Aorta (tissue), 5 donors: ENCODE results near the gene FTO. TPM values are rescaled to one million over a fixed set of nuclear protein-coding genes. Genes with fewer than 3 reads are reported as not detected.
"Not testable (repeated sequence)": the region's sequence is repeated elsewhere in the genome, so short reads cannot be mapped to it uniquely, and the experiment has no call there.

Source experiments
- ATAC-seq: fragments of 200-7000 bp; cut with Tn5 transposase; one replicate; pipeline ENCODE4 v1.9.1; 2022; ENCODE audit warnings: moderate library complexity; ENCODE audit not compliant: low FRiP score
- DNase-seq, 2 donors: peaks; one replicate each; pipeline ENCODE4 v3.0.0-alpha.2; 2020
- H3K27ac ChIP-seq, 2 donors: one replicate each; pipeline ENCODE4 v1.5.1; 2013; ENCODE audit warnings: low read length in 2 of 2, mild to moderate bottlenecking in 2 of 2, moderate library complexity in 2 of 2, control low read depth in 1 of 2, inconsistent platforms in 1 of 2, low read depth in 1 of 2
- H3K27me3 ChIP-seq, 2 donors: one replicate each; pipeline ENCODE4 v1.6.1; 2013; ENCODE audit warnings: control low read depth in 1 of 2, low read length in 1 of 2, mild to moderate bottlenecking in 1 of 2, moderate library complexity in 1 of 2; ENCODE audit not compliant: insufficient read depth in 2 of 2, control insufficient read depth in 1 of 2
- H3K36me3 ChIP-seq, 2 donors: one replicate each; pipeline ENCODE4 v1.6.1; 2013; ENCODE audit warnings: control low read depth in 1 of 2, low read length in 1 of 2, mild to moderate bottlenecking in 1 of 2; ENCODE audit not compliant: insufficient read depth in 2 of 2, control insufficient read depth in 1 of 2
- H3K4me1 ChIP-seq, 2 donors: one replicate each; pipeline ENCODE4 v1.6.1; 2013; ENCODE audit warnings: low read length in 2 of 2, control low read depth in 1 of 2, mild to moderate bottlenecking in 1 of 2, moderate library complexity in 1 of 2; ENCODE audit not compliant: insufficient read depth in 2 of 2, control insufficient read depth in 1 of 2
- H3K4me3 ChIP-seq, 2 donors: one replicate each; pipeline ENCODE4 v1.5.1; 2013; ENCODE audit warnings: low read length in 2 of 2, control low read depth in 1 of 2, mild to moderate bottlenecking in 1 of 2
- H3K9me3 ChIP-seq: one replicate; pipeline ENCODE4 v1.6.1; 2013; ENCODE audit warnings: mild to moderate bottlenecking, low read length; ENCODE audit not compliant: control insufficient read depth
- WGBS, 2 donors: extraction: QIAGEN DNeasy Blood & Tissue Kit; methylation state at CpG; one replicate each; pipeline ENCODE4 v1.1.7; 2013; 5-methylcytosine and 5-hydroxymethylcytosine counted together
- intact Hi-C, 2 donors: fragments of 100-400 bp; cut with DNase I; formaldehyde crosslinking; loops; one replicate each; pipeline versions ENCODE4 v1.14.2 to v1.15.0; 2022
- polyA plus RNA-seq, 2 donors: library from polyadenylated mRNA; stranded (reverse); fragments of 200-250 nt; gene quantifications; one replicate each; pipeline ENCODE4 v1.2.3, GENCODE V29; 2013
- total RNA-seq, 2 donors: library from RNA; stranded (reverse); fragmentation: NEBNext Ultra II Directional; extraction: Animal tissue kit (Norgen Biotek cat#: 25700); gene quantifications; one replicate each; pipeline ENCODE4 v1.2.1, GENCODE V29; 2021
- donor health status: healthy with polysubstance abuse.
- donor health status: Bipolar disorder and iron deficiency.
- donor health status: DM: no; HTN: no; CAD: no.
- donor health status: DM: no; HTN: no; CAD: no.
- donor health status: DM: yes; HTN: yes; CAD: no.

The FTO gene
- total and polyA plus RNA-seq, 4 donors, result 17.9 to 97.7 (median 55.6) TPM

GRCh38 chr16:53693320-53693719 lies 10.6 kb upstream of the FTO start:
- ATAC-seq, result no peak
- 83 to 93% methylated on average over 5 of the region's 5 CpGs for WGBS, 2 donors

GRCh38 chr16:53695070-53695469 lies 8.9 kb upstream of the FTO start:
- no peak overlapping the region for H3K27ac ChIP-seq
- peaks cover 0 to 2% of the 10 kb centered on the region in 2 donors for H3K36me3 ChIP-seq
- H3K4me3 ChIP-seq, result no peak overlapping the region
- H3K4me1 ChIP-seq, result no peaks in the 10 kb centered on the region
- no peaks in the 10 kb centered on the region for H3K9me3 ChIP-seq
- intact Hi-C loops, result no loop called here
- DNase-seq (no peak), ATAC-seq (no peak)
- 86 to 91% methylated on average over 1 of the region's 1 CpG for WGBS, 2 donors
- H3K27me3 ChIP-seq, result no peaks in the 10 kb centered on the region

More at GRCh38 chr16:53693320-53693719, 10.6 kb upstream of the FTO start:
- DNase-seq, result no peak
- no peak overlapping the region for H3K4me3 ChIP-seq
- H3K27me3 ChIP-seq, result no peaks in the 10 kb centered on the region
- intact Hi-C loops, result no loop called here
- H3K27ac ChIP-seq, result no peak overlapping the region
- H3K36me3 ChIP-seq, result peaks cover 0 to 2% of the 10 kb centered on the region in 2 donors
- H3K4me1 ChIP-seq, result no peaks in the 10 kb centered on the region
- no peaks in the 10 kb centered on the region for H3K9me3 ChIP-seq

GRCh38 chr16:53698271-53698670 lies 5.7 kb upstream of the FTO start:
- H3K4me1 ChIP-seq, H3K36me3 ChIP-seq, H3K4me3 ChIP-seq, DNase-seq, ATAC-seq, H3K27me3 ChIP-seq, H3K9me3 ChIP-seq, intact Hi-C loops, H3K27ac ChIP-seq: not testable (repeated sequence)
- WGBS, 2 donors, result 96 to 98% methylated on average over 9 to 31 of the region's 31 CpGs

- no peak overlapping the region for H3K27ac ChIP-seq
- H3K36me3 ChIP-seq, result no peaks in the 10 kb centered on the region
- peak overlapping the region; percentile 30 to 66 for H3K4me3 ChIP-seq
- H3K27me3 ChIP-seq, result no peaks in the 10 kb centered on the region
- DNase-seq (no peak), ATAC-seq (no peak)
- intact Hi-C loops, result loop anchor here in 1 of 2 donors (5.0 kb wide), 1 partner anchor 197 kb away; no protein-coding TSS in a partner anchor
- WGBS, 2 donors, result 6 to 8% methylated on average over 6 of the region's 6 CpGs
- H3K4me1 ChIP-seq, result peaks cover 0 to 5% of the 10 kb centered on the region in 2 donors
- no peaks in the 10 kb centered on the region for H3K9me3 ChIP-seq
Measured at GRCh38 chr16:53704445-53704813, 473 bp downstream of the FTO start.

GRCh38 chr16:53707671-53708070 lies 3.7 kb downstream of the FTO start:
- DNase-seq, result no peak
- 15 to 23% methylated on average over 3 of the region's 3 CpGs for WGBS, 2 donors
- intact Hi-C loops, result no loop called here
- H3K36me3 ChIP-seq, result no peaks in the 10 kb centered on the region
- no peaks in the 10 kb centered on the region for H3K9me3 ChIP-seq
- H3K4me3 ChIP-seq, result no peak overlapping the region
- H3K27ac ChIP-seq, result no peak overlapping the region
- H3K27me3 ChIP-seq, result no peaks in the 10 kb centered on the region
- H3K4me1 ChIP-seq, result peaks cover 0 to 8% of the 10 kb centered on the region in 2 donors
- ATAC-seq, result no peak

GRCh38 chr16:53708490-53708889 lies 4.5 kb downstream of the FTO start:
- DNase-seq (no peak), ATAC-seq (no peak)
- Histone ChIP-seq H3K27me3 (no peaks in the 10 kb centered on the region), H3K9me3 (no peaks in the 10 kb centered on the region), H3K4me3 (no peak overlapping the region), H3K27ac (no peak overlapping the region), H3K4me1 (peaks cover 0 to 8% of the 10 kb centered on the region in 2 donors), H3K36me3 (no peaks in the 10 kb centered on the region)
- intact Hi-C loops, result no loop called here
- 92 to 93% methylated on average over 2 of the region's 2 CpGs for WGBS, 2 donors

- 92 to 94% methylated on average over 3 of the region's 3 CpGs for WGBS, 2 donors
- ATAC-seq (no peak), DNase-seq (no peak)
- H3K36me3 ChIP-seq, result no peaks in the 10 kb centered on the region
- no peaks in the 10 kb centered on the region for H3K9me3 ChIP-seq
- no peak overlapping the region for H3K4me3 ChIP-seq
- intact Hi-C loops, result no loop called here
- H3K27me3 ChIP-seq, result no peaks in the 10 kb centered on the region
- H3K27ac ChIP-seq, result no peak overlapping the region
- peaks cover 0 to 10% of the 10 kb centered on the region in 2 donors for H3K4me1 ChIP-seq
Measured at GRCh38 chr16:53711390-53711789, 7.4 kb downstream of the FTO start.

- no peaks in the 10 kb centered on the region for H3K9me3 ChIP-seq
- peaks cover 0 to 10% of the 10 kb centered on the region in 2 donors for H3K4me1 ChIP-seq
- no peak for ATAC-seq
Measured at GRCh38 chr16:53712065-53712464, 8.1 kb downstream of the FTO start.

GRCh38 chr16:53713403-53714204 lies 9.6 kb downstream of the FTO start:
- H3K9me3 ChIP-seq, result no peaks in the 10 kb centered on the region
- no peak for ATAC-seq
- no peak for DNase-seq
- H3K4me1 ChIP-seq, result peaks cover 0 to 7% of the 10 kb centered on the region in 2 donors
- H3K27me3 ChIP-seq, result no peaks in the 10 kb centered on the region
- H3K27ac ChIP-seq, result no peak overlapping the region
- H3K36me3 ChIP-seq, result no peaks in the 10 kb centered on the region
- intact Hi-C loops, result no loop called here
- 62% methylated on average over 3 of the region's 3 CpGs for WGBS, 2 donors
- no peak overlapping the region for H3K4me3 ChIP-seq

More at GRCh38 chr16:53712065-53712464, 8.1 kb downstream of the FTO start:
- no peaks in the 10 kb centered on the region for H3K36me3 ChIP-seq
- no peak overlapping the region for H3K4me3 ChIP-seq
- 58 to 68% methylated on average over 2 of the region's 2 CpGs for WGBS, 2 donors
- no peak for DNase-seq
- H3K27ac ChIP-seq, result no peak overlapping the region
- no peaks in the 10 kb centered on the region for H3K27me3 ChIP-seq
- intact Hi-C loops, result no loop called here
